GM12801 (cell line): ENCODE results near the gene TANC1.

Source experiments
- TF ChIP-seq, protein P1 (sequence below): IDR thresholded peaks from one replicate; pipeline ENCODE4 v1.5.1; 2011; ENCODE audit warnings: control low read depth; ENCODE audit not compliant: insufficient read length; ENCODE audit errors: extremely low read depth

The TANC1 gene

DNA sequence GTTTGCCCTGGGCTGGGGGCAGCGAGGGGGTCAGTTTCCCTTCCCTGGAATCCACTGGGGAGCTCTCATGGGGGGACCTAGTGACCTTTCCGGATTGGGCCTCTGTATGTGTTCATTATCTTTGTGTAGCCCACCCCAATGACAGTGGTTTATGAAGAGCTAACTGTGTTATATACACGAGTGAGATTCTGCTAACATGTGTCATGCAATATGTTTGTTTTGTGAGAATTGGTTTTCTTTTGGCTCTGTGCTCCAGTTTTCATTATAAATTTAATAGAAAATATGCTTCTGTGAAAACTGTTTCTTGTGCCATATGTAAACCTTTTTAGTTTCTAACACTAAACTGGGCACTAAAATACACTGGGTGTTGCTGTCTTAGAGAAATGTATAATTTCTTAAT lies 207.5 kb downstream of the TANC1 start:
- TF ChIP-seq, protein P1, sequence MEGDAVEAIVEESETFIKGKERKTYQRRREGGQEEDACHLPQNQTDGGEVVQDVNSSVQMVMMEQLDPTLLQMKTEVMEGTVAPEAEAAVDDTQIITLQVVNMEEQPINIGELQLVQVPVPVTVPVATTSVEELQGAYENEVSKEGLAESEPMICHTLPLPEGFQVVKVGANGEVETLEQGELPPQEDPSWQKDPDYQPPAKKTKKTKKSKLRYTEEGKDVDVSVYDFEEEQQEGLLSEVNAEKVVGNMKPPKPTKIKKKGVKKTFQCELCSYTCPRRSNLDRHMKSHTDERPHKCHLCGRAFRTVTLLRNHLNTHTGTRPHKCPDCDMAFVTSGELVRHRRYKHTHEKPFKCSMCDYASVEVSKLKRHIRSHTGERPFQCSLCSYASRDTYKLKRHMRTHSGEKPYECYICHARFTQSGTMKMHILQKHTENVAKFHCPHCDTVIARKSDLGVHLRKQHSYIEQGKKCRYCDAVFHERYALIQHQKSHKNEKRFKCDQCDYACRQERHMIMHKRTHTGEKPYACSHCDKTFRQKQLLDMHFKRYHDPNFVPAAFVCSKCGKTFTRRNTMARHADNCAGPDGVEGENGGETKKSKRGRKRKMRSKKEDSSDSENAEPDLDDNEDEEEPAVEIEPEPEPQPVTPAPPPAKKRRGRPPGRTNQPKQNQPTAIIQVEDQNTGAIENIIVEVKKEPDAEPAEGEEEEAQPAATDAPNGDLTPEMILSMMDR: no peak

DNA sequence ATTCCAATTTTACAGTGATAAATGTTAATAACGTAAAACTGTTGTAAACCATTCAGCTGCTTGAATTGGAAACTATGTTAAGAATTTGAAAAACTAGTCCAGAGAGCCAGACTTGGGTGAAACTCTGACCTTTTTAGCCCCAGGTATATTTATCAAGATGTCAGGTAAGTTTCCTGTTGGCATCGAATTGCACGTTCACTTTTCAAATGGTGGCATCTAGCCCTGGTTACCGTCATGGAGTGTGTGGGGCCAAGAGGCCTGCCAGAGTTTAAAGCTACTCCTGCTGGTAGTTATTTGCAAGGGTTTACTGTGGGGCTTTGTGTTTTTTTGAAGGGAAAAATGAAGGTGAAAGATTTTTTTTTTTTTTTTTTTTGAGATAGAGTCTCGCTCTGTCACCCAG lies 208.1 kb downstream of the TANC1 start:
- TF ChIP-seq, protein P1: no peak

GRCh38 chr2:159177357-159177756 lies 208.9 kb downstream of the TANC1 start:
- TF ChIP-seq, protein P1: no peak

- TF ChIP-seq, protein P1: no peak
Observed at GRCh38 chr2:159177957-159178356, 209.5 kb downstream of the TANC1 start.

DNA sequence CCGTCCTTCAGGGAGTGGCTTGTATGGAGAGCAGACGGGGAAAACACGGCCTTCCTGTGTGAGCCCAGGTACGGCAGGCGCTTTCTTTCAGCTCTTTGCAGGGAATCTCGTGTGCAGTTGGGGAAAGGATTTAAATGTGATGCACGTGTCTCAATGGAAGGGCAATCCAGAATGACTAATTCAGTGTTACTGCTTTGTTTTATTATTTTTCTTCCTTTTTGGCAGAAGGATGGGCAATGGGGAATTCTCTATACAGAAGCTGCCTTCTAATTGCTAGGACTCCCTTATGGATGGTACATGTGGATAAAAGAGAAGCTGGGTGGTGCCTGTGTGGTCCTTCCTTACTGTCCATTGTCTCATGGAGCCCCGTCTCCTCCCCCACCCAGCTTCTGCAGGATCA lies 210.7 kb downstream of the TANC1 start:
- TF ChIP-seq, protein P1: no peak

DNA sequence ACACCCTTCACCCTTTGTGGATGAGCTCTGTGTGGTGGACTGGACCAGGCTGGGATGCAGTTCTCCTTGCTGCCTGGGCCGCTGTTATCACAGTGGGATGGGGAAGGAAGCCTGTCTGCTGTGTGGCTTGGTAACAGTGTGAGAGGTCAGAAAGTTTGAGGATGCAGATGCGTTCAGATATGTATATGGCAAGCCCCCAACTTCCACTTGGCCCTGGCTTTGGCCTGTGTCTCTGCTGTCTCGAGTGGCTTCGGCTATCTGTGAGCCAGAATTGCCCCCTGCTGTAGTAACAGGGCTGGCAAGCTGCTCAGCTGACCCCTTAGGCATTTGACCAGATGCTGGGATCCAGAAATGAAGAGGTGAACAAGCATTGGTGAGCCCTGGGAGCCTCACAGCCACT lies 211.3 kb downstream of the TANC1 start:
- TF ChIP-seq, protein P1: no peak

- TF ChIP-seq, protein P1: no peak
Observed at GRCh38 chr2:159183346-159183745, 214.9 kb downstream of the TANC1 start.
